ENCODE data around the gene PLEKHM3. TPM values are rescaled to one million over a fixed set of nuclear protein-coding genes. Genes with fewer than 3 reads are reported as not detected.

Gene PLEKHM3
- total RNA-seq, 1 donor: 23.5 TPM

- no peak overlapping the region for H2AFZ ChIP-seq (ENCODE audit: low read length)
- H3K4me3 ChIP-seq (ENCODE audit: insufficient read depth, low read length): no peak overlapping the region
- no peak for DNase-seq (ENCODE audit: insufficient read length, low spot score, missing footprints)
- no peak for TF ChIP-seq CTCF (IDR thresholded peaks at IDR 0.05; ENCODE audit: extremely low read depth, low read depth, low read length)
- no peaks in the 10 kb centered on the region for H3K79me2 ChIP-seq (ENCODE audit: insufficient read depth, low read length)
- no peaks in the 10 kb centered on the region for H3K4me1 ChIP-seq (ENCODE audit: insufficient read depth, low read length)
- H3K27me3 ChIP-seq (ENCODE audit: insufficient read depth, low read length): no peaks in the 10 kb centered on the region
- no peaks in the 10 kb centered on the region for H4K20me1 ChIP-seq (ENCODE audit: insufficient read depth, low read length)
- H3K9me3 ChIP-seq (ENCODE audit: low read depth, low read length): no peaks in the 10 kb centered on the region
- H3K27ac ChIP-seq (ENCODE audit: low read depth, low read length): no peak overlapping the region
- no peaks in the 10 kb centered on the region for H3K36me3 ChIP-seq (ENCODE audit: insufficient read depth, low read length)
- H3K4me2 ChIP-seq (ENCODE audit: insufficient read depth, low read length): no peak overlapping the region
Observed at GRCh38 chr2:207819839-207820784, 205.2 kb downstream of the PLEKHM3 start.

- Histone ChIP-seq H3K4me3 (ENCODE audit: insufficient read depth, low read length) (no peak overlapping the region), H2AFZ (ENCODE audit: low read length) (no peak overlapping the region), H3K4me2 (ENCODE audit: insufficient read depth, low read length) (no peak overlapping the region), H4K20me1 (ENCODE audit: insufficient read depth, low read length) (no peaks in the 10 kb centered on the region), H3K9me3 (ENCODE audit: low read depth, low read length) (no peaks in the 10 kb centered on the region), H3K27ac (ENCODE audit: low read depth, low read length) (no peak overlapping the region), H3K27me3 (ENCODE audit: insufficient read depth, low read length) (no peaks in the 10 kb centered on the region), H3K36me3 (ENCODE audit: insufficient read depth, low read length) (no peaks in the 10 kb centered on the region), H3K4me1 (ENCODE audit: insufficient read depth, low read length) (no peaks in the 10 kb centered on the region), H3K79me2 (ENCODE audit: insufficient read depth, low read length) (no peaks in the 10 kb centered on the region)
- no peak for TF ChIP-seq CTCF (IDR thresholded peaks at IDR 0.05; ENCODE audit: extremely low read depth, low read depth, low read length)
- no peak for DNase-seq (ENCODE audit: insufficient read length, low spot score, missing footprints)
Observed at GRCh38 chr2:207819021-207819797, 206.1 kb downstream of the PLEKHM3 start.

DNA sequence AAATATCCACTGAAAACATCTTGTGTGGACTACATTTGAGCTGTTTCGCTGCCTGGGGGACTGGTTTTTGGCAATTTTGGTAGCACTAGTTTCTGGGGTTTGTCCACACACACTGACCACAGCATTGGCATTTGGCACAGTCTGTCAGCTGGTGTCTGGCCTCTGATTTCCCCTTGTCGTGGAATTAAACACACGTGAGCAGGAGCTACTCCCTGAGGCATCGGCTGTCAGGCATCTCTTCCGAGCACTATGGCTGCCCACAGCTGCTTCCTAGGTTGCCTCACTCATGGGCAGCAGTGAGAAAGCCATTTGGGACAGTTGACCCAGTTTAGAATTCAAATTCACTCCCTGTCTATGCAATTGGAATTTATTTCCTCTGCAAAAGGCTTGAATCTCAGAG, 208.8 kb downstream of the PLEKHM3 start:
- Histone ChIP-seq H3K79me2 (ENCODE audit: insufficient read depth, low read length) (no peaks in the 10 kb centered on the region), H3K4me1 (ENCODE audit: insufficient read depth, low read length) (no peaks in the 10 kb centered on the region), H3K4me2 (ENCODE audit: insufficient read depth, low read length) (no peak overlapping the region), H3K9me3 (ENCODE audit: low read depth, low read length) (no peaks in the 10 kb centered on the region), H3K27me3 (ENCODE audit: insufficient read depth, low read length) (no peaks in the 10 kb centered on the region), H3K36me3 (ENCODE audit: insufficient read depth, low read length) (no peaks in the 10 kb centered on the region), H2AFZ (ENCODE audit: low read length) (no peak overlapping the region), H4K20me1 (ENCODE audit: insufficient read depth, low read length) (no peaks in the 10 kb centered on the region), H3K27ac (ENCODE audit: low read depth, low read length) (no peak overlapping the region), H3K4me3 (ENCODE audit: insufficient read depth, low read length) (no peak overlapping the region)
- TF ChIP-seq CTCF (IDR thresholded peaks at IDR 0.05; ENCODE audit: extremely low read depth, low read depth, low read length): no peak
- DNase-seq (ENCODE audit: insufficient read length, low spot score, missing footprints): no peak

- DNase-seq (ENCODE audit: insufficient read length, low spot score, missing footprints): no peak
- Histone ChIP-seq H3K36me3 (ENCODE audit: insufficient read depth, low read length) (no peaks in the 10 kb centered on the region), H4K20me1 (ENCODE audit: insufficient read depth, low read length) (no peaks in the 10 kb centered on the region), H3K27me3 (ENCODE audit: insufficient read depth, low read length) (no peaks in the 10 kb centered on the region), H3K4me1 (ENCODE audit: insufficient read depth, low read length) (no peaks in the 10 kb centered on the region), H3K79me2 (ENCODE audit: insufficient read depth, low read length) (no peaks in the 10 kb centered on the region), H3K4me2 (ENCODE audit: insufficient read depth, low read length) (no peak overlapping the region), H3K4me3 (ENCODE audit: insufficient read depth, low read length) (no peak overlapping the region), H3K9me3 (ENCODE audit: low read depth, low read length) (no peaks in the 10 kb centered on the region), H2AFZ (ENCODE audit: low read length) (no peak overlapping the region), H3K27ac (ENCODE audit: low read depth, low read length) (no peak overlapping the region)
- TF ChIP-seq CTCF (IDR thresholded peaks at IDR 0.05; ENCODE audit: extremely low read depth, low read depth, low read length): no peak
Observed at GRCh38 chr2:207815254-207815653, 210.1 kb downstream of the PLEKHM3 start.
